Neural crest cell (in vitro differentiated cells): ENCODE measurements around the gene ELOB. TPM values are rescaled to one million over a fixed set of nuclear protein-coding genes. Genes with fewer than 3 reads are reported as not detected.
A peak's percentile ranks its signal among the peaks of the same experiment; 100 is the strongest.

ENCODE experiments used
- DNase-seq: peaks from one replicate; pipeline ENCODE4 v3.0.0; 2021; ENCODE audit warnings: low read depth, mixed read lengths, low spot score
- H3K27ac Mint-ChIP-seq: one replicate; pipeline ENCODE4 v1.8.0; 2021; ENCODE audit warnings: mild to moderate bottlenecking, mixed read lengths; ENCODE audit not compliant: unreplicated experiment
- H3K27me3 Mint-ChIP-seq: 2 replicates; pipeline ENCODE4 v1.8.0; 2021; ENCODE audit warnings: low read depth, mild to moderate bottlenecking, mixed read lengths
- H3K36me3 Mint-ChIP-seq: 2 replicates; pipeline ENCODE4 v1.8.0; 2021; ENCODE audit warnings: low read depth, mild to moderate bottlenecking, mixed read lengths
- H3K4me1 Mint-ChIP-seq: 2 replicates; pipeline ENCODE4 v1.8.0; 2021; ENCODE audit warnings: mixed read lengths
- H3K4me3 Mint-ChIP-seq: one replicate; pipeline ENCODE4 v1.8.0; 2021; ENCODE audit warnings: mild to moderate bottlenecking, mixed read lengths
- H3K9me3 Mint-ChIP-seq: 2 replicates; pipeline ENCODE4 v1.8.0; 2021; ENCODE audit warnings: mixed read lengths
- CTCF ChIP-seq: fragments of 200-600 bp; sonication (generic); conservative IDR thresholded peaks from 2 replicates; pipeline ENCODE4 v1.5.0; 2021; ENCODE audit warnings: antibody characterized with exemption, mild to moderate bottlenecking
- total RNA-seq: library from RNA; stranded (reverse); gene quantifications from 2 replicates; pipeline ENCODE4 v1.2.1, GENCODE V29; 2021

The ELOB gene
- total RNA-seq, 1 donor from 2014 or later, result 261 TPM

GRCh38 chr16:2770057-2770951, 6.8 kb downstream of the ELOB start:
- no peak for DNase-seq
- peaks cover 38% of the 10 kb centered on the region for H3K36me3 Mint-ChIP-seq
- H3K4me3 Mint-ChIP-seq, result peak overlapping the region; percentile 96
- peaks cover 13% of the 10 kb centered on the region for H3K27me3 Mint-ChIP-seq
- TF ChIP-seq CTCF, result no peak
- H3K4me1 Mint-ChIP-seq, result peaks cover 11% of the 10 kb centered on the region
- no peak overlapping the region for H3K27ac Mint-ChIP-seq
- no peaks in the 10 kb centered on the region for H3K9me3 Mint-ChIP-seq

- Mint-ChIP-seq H3K27me3 (peaks cover 13% of the 10 kb centered on the region), H3K36me3 (peaks cover 44% of the 10 kb centered on the region), H3K27ac (no peak overlapping the region), H3K4me1 (peaks cover 10% of the 10 kb centered on the region), H3K9me3 (no peaks in the 10 kb centered on the region), H3K4me3 (peak overlapping the region; percentile 76)
- DNase-seq, result no peak
- TF ChIP-seq CTCF, result no peak
These were observed 7.4 kb downstream of the ELOB start for GRCh38 chr16:2769675-2770056.

- TF ChIP-seq CTCF, result no peak
- H3K9me3 Mint-ChIP-seq, result no peaks in the 10 kb centered on the region
- H3K36me3 Mint-ChIP-seq, result peaks cover 50% of the 10 kb centered on the region
- peak overlapping the region; percentile 76 for H3K4me3 Mint-ChIP-seq
- DNase-seq, result no peak
- peaks cover 13% of the 10 kb centered on the region for H3K27me3 Mint-ChIP-seq
- H3K27ac Mint-ChIP-seq, result no peak overlapping the region
- peaks cover 10% of the 10 kb centered on the region for H3K4me1 Mint-ChIP-seq
These were observed 8.0 kb downstream of the ELOB start for GRCh38 chr16:2769100-2769529.

GRCh38 chr16:2768403-2769089, 8.5 kb downstream of the ELOB start:
- H3K27ac Mint-ChIP-seq, result no peak overlapping the region
- H3K36me3 Mint-ChIP-seq, result peaks cover 55% of the 10 kb centered on the region
- DNase-seq, result no peak
- H3K9me3 Mint-ChIP-seq, result peaks cover 4% of the 10 kb centered on the region
- TF ChIP-seq CTCF, result no peak
- peaks cover 13% of the 10 kb centered on the region for H3K27me3 Mint-ChIP-seq
- peaks cover 10% of the 10 kb centered on the region for H3K4me1 Mint-ChIP-seq
- H3K4me3 Mint-ChIP-seq, result peak overlapping the region; percentile 27

- no peak for DNase-seq
- H3K4me1 Mint-ChIP-seq, result peaks cover 10% of the 10 kb centered on the region
- peaks cover 11% of the 10 kb centered on the region for H3K9me3 Mint-ChIP-seq
- peaks cover 58% of the 10 kb centered on the region for H3K36me3 Mint-ChIP-seq
- TF ChIP-seq CTCF, result no peak
- peak overlapping the region; percentile 47 for H3K4me3 Mint-ChIP-seq
- H3K27ac Mint-ChIP-seq, result no peak overlapping the region
- H3K27me3 Mint-ChIP-seq, result peaks cover 10% of the 10 kb centered on the region
These were observed 9.2 kb downstream of the ELOB start for GRCh38 chr16:2767891-2768290.
